ENCODE results near the gene PTPRT.

The PTPRT gene

DNA sequence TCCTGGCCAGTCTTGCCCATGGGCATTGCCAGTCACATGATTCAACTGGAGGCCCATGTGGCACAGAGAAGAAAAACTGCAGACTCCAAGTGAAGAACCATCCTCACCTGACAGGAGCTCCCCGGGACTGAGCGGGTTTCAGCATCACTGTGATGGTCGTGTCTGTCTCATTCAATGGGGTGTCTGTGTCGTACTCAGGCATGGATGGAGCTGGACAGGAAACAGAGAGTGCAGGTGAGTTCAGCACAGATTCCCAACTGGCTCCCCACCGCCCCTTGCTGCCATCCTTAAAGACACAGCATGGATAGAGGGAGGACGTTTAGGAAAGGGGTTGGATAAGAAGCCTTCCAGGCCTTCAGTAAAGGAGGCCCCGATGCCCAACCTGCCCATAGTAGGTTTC, 839.2 kb downstream of the PTPRT start:
- Histone ChIP-seq H3K36me3 (no peaks in the 10 kb centered on the region), H3K27me3 (no peaks in the 10 kb centered on the region), H3K9me3 (no peaks in the 10 kb centered on the region), H3K4me3 (no peak overlapping the region), H3K27ac (no peak overlapping the region), H3K4me1 (no peaks in the 10 kb centered on the region)
- no peak for TF ChIP-seq CTCF (IDR thresholded peaks at IDR 0.05)
- intact Hi-C loops (cut with DNase I; ENCODE audit: low total_unique reads): no loop called here
- DNase-seq: no peak

- TF ChIP-seq CTCF (IDR thresholded peaks at IDR 0.05): no peak
- H3K27me3 ChIP-seq: no peaks in the 10 kb centered on the region
- no peaks in the 10 kb centered on the region for H3K36me3 ChIP-seq
- H3K4me3 ChIP-seq: no peak overlapping the region
- intact Hi-C loops (cut with DNase I; ENCODE audit: low total_unique reads): no loop called here
- H3K4me1 ChIP-seq: no peaks in the 10 kb centered on the region
- DNase-seq: no peak
- H3K27ac ChIP-seq: no peak overlapping the region
- no peaks in the 10 kb centered on the region for H3K9me3 ChIP-seq
These were observed 843.2 kb downstream of the PTPRT start for GRCh38 chr20:42346189-42347170.

- Histone ChIP-seq H3K4me1 (no peaks in the 10 kb centered on the region), H3K27ac (no peak overlapping the region), H3K27me3 (no peaks in the 10 kb centered on the region), H3K36me3 (no peaks in the 10 kb centered on the region), H3K9me3 (no peaks in the 10 kb centered on the region), H3K4me3 (no peak overlapping the region)
- intact Hi-C loops (cut with DNase I; ENCODE audit: low total_unique reads): no loop called here
- no peak for DNase-seq
- no peak for TF ChIP-seq CTCF (IDR thresholded peaks at IDR 0.05)
These were observed 848.1 kb downstream of the PTPRT start for GRCh38 chr20:42341654-42342053.

DNA sequence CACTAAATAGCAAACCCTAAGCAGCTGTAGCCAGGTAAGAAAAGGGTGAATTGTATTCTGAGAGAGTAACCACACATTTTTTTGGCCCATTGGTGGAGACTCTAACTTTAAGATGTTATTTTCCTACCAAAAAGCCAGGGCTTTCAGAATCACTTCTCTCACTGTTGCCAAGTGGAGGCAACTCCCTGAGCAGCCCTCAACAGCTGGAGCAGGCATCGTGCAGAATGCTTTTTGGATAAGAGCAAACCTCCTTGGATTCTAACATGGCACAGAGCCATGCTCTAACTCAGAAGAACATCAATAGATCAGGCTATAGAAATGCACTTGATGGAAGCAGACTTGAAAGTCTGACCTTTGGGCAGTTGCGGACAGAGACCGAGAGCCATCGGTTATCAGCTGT, 849.3 kb downstream of the PTPRT start:
- H3K4me3 ChIP-seq: no peak overlapping the region
- H3K9me3 ChIP-seq: no peaks in the 10 kb centered on the region
- intact Hi-C loops (cut with DNase I; ENCODE audit: low total_unique reads): no loop called here
- no peaks in the 10 kb centered on the region for H3K4me1 ChIP-seq
- TF ChIP-seq CTCF (IDR thresholded peaks at IDR 0.05): no peak
- H3K27ac ChIP-seq: no peak overlapping the region
- H3K27me3 ChIP-seq: no peaks in the 10 kb centered on the region
- DNase-seq: no peak
- H3K36me3 ChIP-seq: no peaks in the 10 kb centered on the region

- Histone ChIP-seq H3K4me1 (no peaks in the 10 kb centered on the region), H3K9me3 (no peaks in the 10 kb centered on the region), H3K27ac (no peak overlapping the region), H3K36me3 (no peaks in the 10 kb centered on the region), H3K27me3 (no peaks in the 10 kb centered on the region), H3K4me3 (no peak overlapping the region)
- peak in 1 of 2 donors; percentile 33 for DNase-seq
- no peak for TF ChIP-seq CTCF (IDR thresholded peaks at IDR 0.05)
- intact Hi-C loops (cut with DNase I; ENCODE audit: low total_unique reads): no loop called here
These were observed 851.2 kb downstream of the PTPRT start for GRCh38 chr20:42338294-42339201.
